ENCODE data around the gene DLL3. TPM values are rescaled to one million over a fixed set of nuclear protein-coding genes. Genes with fewer than 3 reads are reported as not detected.

Gene DLL3
- total RNA-seq, 1 experiment from 2014 or later: 1.4 TPM

DNA sequence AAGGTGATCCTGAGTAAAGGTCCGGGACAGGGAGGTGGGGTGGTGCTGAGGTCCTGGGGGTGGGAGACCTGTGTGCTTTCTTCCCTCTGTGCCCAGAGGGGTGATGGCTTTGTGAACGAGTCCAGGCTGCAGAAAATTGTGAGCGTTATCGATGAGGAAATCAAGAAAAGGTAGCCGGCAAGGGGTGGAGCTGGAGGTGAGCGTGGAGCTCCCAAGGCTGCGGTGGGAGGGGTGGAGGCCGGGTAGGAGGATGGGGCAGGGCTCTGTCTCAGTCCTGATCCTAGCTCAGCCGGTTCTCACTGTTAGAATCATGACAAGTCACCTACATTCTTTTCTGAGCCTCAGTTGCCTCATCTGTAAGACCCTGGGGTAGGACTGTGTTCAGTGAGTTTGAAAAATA, 20.2 kb downstream of the DLL3 start:
- H4K20me1 ChIP-seq (ENCODE audit: insufficient read depth): no peaks in the 10 kb centered on the region
- no peaks in the 10 kb centered on the region for H3K4me1 ChIP-seq (replicated peaks; ENCODE audit: insufficient read depth)
- DNase-seq: peak in 1 of 2 experiments; percentile 38
- TF ChIP-seq, protein P1, sequence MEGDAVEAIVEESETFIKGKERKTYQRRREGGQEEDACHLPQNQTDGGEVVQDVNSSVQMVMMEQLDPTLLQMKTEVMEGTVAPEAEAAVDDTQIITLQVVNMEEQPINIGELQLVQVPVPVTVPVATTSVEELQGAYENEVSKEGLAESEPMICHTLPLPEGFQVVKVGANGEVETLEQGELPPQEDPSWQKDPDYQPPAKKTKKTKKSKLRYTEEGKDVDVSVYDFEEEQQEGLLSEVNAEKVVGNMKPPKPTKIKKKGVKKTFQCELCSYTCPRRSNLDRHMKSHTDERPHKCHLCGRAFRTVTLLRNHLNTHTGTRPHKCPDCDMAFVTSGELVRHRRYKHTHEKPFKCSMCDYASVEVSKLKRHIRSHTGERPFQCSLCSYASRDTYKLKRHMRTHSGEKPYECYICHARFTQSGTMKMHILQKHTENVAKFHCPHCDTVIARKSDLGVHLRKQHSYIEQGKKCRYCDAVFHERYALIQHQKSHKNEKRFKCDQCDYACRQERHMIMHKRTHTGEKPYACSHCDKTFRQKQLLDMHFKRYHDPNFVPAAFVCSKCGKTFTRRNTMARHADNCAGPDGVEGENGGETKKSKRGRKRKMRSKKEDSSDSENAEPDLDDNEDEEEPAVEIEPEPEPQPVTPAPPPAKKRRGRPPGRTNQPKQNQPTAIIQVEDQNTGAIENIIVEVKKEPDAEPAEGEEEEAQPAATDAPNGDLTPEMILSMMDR (conservative IDR thresholded peaks at IDR 0.05): no peak
- no peak for TF ChIP-seq EZH2 (IDR thresholded peaks at IDR 0.05; ENCODE audit: low read depth)
- H3K9me3 ChIP-seq (ENCODE audit: insufficient read depth, low read depth): no peaks in the 10 kb centered on the region
- peak overlapping the region; percentile 77 for H3K4me2 ChIP-seq
- H2AFZ ChIP-seq: no peak overlapping the region
- H3K4me3 ChIP-seq: peak overlapping the region; percentile 38; the same call in 1 of the 2 replicates
- H3K9me2 ChIP-seq (ENCODE audit: insufficient read depth): no peaks in the 10 kb centered on the region
- BruUV-seq (replicated peaks): no TSS peak
- intact Hi-C loops (cut with micrococcal nuclease; ENCODE audit: unreplicated experiment): no loop called here
- H3K27ac ChIP-seq: no peak overlapping the region
- H3K36me3 ChIP-seq (ENCODE audit: low read depth): no peaks in the 10 kb centered on the region
- H3F3A ChIP-seq (ENCODE audit: insufficient read depth, low read depth): peaks cover 4% of the 10 kb centered on the region; the same call in 1 of the 2 replicates
- ChIA-PET CTCF (interaction anchor here (1.4 kb wide), 1 partner anchor 79 kb away, joined by 20 read pairs; no protein-coding TSS in a partner anchor), POLR2A (ENCODE audit: unreplicated experiment) (interaction anchor here (0.9 kb wide), 1 partner anchor 83 kb away, joined by 19 read pairs; the partner anchor contains the start of gene RPS16)
- H3K27me3 ChIP-seq (ENCODE audit: insufficient read depth, low read depth): peaks cover 3% of the 10 kb centered on the region; the same call in 1 of the 2 replicates
- H3K79me2 ChIP-seq (ENCODE audit: low read depth): no peaks in the 10 kb centered on the region

DNA sequence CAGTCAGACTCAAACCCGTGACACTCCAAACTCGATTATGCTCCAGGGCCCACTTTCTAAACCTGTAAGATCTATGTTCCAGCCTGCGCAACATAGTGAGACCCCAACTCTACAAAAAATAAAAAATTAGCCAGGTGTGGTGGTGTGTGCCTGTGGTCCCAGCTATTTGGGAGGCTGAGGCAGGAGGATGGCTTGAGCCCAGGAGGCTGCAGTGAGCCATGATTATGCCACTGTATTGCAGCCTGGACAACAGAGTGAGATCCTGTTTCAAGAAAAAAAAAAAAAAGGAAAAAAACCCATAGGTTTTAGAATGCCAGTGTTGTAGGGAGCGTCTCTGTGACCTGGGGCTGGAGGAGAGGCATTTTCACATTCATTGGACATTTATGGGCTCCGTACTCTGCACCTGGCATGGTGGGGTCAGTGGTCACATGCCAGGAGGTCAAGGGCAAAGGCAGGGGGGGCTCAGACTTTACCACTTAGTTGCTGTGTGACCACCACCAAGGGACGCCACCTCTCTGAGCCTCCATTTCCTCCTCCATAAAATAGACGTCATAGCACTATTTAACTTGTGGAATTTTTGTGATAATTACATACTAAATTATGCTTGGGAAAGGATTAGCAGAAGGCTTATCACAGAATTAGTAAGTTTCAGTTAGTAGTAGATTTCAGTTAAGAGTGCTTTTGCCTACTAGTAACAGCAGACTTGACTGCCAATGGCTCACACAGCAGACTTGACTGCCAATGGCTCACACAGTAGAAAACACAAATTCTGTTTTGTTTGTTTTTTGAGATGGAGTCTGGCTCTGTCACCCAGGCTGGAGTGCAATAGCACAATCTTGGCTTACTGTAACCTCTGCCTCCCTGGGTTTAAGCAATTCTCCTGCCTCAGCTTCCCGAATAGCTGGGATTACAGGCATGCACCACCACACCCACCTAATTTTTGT, 22.1 kb downstream of the DLL3 start:
- Histone ChIP-seq H3F3A (ENCODE audit: insufficient read depth, low read depth) (peaks cover 4% of the 10 kb centered on the region; the same call in 1 of the 2 replicates), H3K4me3 (no peak overlapping the region), H4K20me1 (ENCODE audit: insufficient read depth) (no peaks in the 10 kb centered on the region), H3K36me3 (ENCODE audit: low read depth) (no peaks in the 10 kb centered on the region), H3K9me3 (ENCODE audit: insufficient read depth, low read depth) (no peaks in the 10 kb centered on the region), H3K9me2 (ENCODE audit: insufficient read depth) (no peaks in the 10 kb centered on the region), H3K79me2 (ENCODE audit: low read depth) (no peaks in the 10 kb centered on the region), H3K27ac (no peak overlapping the region), H2AFZ (no peak overlapping the region), H3K4me1 (replicated peaks; ENCODE audit: insufficient read depth) (no peaks in the 10 kb centered on the region), H3K27me3 (ENCODE audit: insufficient read depth, low read depth) (peaks cover 3% of the 10 kb centered on the region; the same call in 1 of the 2 replicates), H3K4me2 (no peak overlapping the region)
- no TSS peak for BruUV-seq (replicated peaks)
- intact Hi-C loops (cut with micrococcal nuclease; ENCODE audit: unreplicated experiment): no loop called here
- DNase-seq: no peak
- no peak for TF ChIP-seq EZH2 (IDR thresholded peaks at IDR 0.05; ENCODE audit: low read depth)
- TF ChIP-seq, protein P1 (conservative IDR thresholded peaks at IDR 0.05): no peak
- ChIA-PET CTCF (no interaction called here), POLR2A (ENCODE audit: unreplicated experiment) (no interaction called here)

DNA sequence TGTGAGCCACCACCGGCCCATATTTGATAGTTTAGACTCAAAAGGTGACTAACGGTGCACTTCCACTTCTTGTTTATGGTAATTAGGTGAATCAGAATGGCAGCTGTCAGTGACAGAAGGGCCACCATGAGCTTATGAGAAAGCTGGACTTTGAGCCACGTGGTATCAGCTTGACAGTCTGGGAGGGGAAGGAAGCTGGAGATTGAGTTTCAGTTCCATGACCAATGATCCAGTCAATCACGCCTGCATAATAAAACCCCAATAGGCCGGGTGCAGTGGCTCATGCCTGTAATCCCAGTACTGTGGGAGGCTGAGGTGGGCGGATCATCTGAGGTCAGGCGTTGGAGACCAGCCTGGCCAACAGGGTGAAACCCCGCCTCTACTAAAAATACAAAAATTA, 25.7 kb downstream of the DLL3 start:
- H2AFZ ChIP-seq: no peak overlapping the region
- H3K79me2 ChIP-seq (ENCODE audit: low read depth): no peaks in the 10 kb centered on the region
- no peaks in the 10 kb centered on the region for H3K27me3 ChIP-seq (ENCODE audit: insufficient read depth, low read depth)
- H3K4me1 ChIP-seq (replicated peaks; ENCODE audit: insufficient read depth): no peaks in the 10 kb centered on the region
- H3K27ac ChIP-seq: no peak overlapping the region
- no peaks in the 10 kb centered on the region for H3K9me2 ChIP-seq (ENCODE audit: insufficient read depth)
- no peaks in the 10 kb centered on the region for H4K20me1 ChIP-seq (ENCODE audit: insufficient read depth)
- no TSS peak for BruUV-seq (replicated peaks)
- H3F3A ChIP-seq (ENCODE audit: insufficient read depth, low read depth): no peaks in the 10 kb centered on the region
- H3K36me3 ChIP-seq (ENCODE audit: low read depth): no peaks in the 10 kb centered on the region
- no peak overlapping the region for H3K4me3 ChIP-seq
- no peak for DNase-seq
- CTCF ChIA-PET: interaction anchor here (0.7 kb wide), 1 partner anchor 15 kb away, joined by 5 read pairs; no protein-coding TSS in a partner anchor
- no peak overlapping the region for H3K4me2 ChIP-seq
- intact Hi-C loops (cut with micrococcal nuclease; ENCODE audit: unreplicated experiment): no loop called here
- TF ChIP-seq EZH2 (IDR thresholded peaks at IDR 0.05; ENCODE audit: low read depth): no peak
- TF ChIP-seq, protein P1 (conservative IDR thresholded peaks at IDR 0.05): no peak
- H3K9me3 ChIP-seq (ENCODE audit: insufficient read depth, low read depth): no peaks in the 10 kb centered on the region
- POLR2A ChIA-PET (ENCODE audit: unreplicated experiment): interaction anchor here (0.7 kb wide), 1 partner anchor 41 kb away, joined by 3 read pairs; no protein-coding TSS in a partner anchor

Data from PC-9 (cell line).